ENCODE results near the gene ROPN1B.

DNA sequence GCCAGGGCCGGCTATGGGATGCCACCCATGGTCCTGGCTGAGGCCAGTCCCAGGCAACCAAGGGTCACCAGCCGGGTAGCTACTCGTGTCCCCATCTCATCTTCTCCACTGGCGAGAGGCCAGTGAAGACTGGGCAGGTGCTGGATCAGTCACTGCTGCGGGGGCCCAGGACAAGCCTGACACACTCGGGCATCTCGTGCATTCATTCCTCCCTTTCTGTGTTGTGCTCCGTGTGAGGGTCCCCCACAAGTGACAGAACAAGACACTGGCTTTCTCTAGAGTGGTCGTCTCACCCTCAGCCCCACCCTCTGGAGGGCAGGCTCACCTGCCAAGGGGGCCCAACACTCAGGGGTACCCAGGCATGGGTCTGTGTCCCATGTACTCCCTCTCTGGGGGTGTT is 48.4 kb downstream of the ROPN1B start:
- TF ChIP-seq, protein P1, sequence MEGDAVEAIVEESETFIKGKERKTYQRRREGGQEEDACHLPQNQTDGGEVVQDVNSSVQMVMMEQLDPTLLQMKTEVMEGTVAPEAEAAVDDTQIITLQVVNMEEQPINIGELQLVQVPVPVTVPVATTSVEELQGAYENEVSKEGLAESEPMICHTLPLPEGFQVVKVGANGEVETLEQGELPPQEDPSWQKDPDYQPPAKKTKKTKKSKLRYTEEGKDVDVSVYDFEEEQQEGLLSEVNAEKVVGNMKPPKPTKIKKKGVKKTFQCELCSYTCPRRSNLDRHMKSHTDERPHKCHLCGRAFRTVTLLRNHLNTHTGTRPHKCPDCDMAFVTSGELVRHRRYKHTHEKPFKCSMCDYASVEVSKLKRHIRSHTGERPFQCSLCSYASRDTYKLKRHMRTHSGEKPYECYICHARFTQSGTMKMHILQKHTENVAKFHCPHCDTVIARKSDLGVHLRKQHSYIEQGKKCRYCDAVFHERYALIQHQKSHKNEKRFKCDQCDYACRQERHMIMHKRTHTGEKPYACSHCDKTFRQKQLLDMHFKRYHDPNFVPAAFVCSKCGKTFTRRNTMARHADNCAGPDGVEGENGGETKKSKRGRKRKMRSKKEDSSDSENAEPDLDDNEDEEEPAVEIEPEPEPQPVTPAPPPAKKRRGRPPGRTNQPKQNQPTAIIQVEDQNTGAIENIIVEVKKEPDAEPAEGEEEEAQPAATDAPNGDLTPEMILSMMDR (conservative IDR thresholded peaks at IDR 0.05; ENCODE audit: low read depth, low read length): no peak
- no peak for TF ChIP-seq EZH2 (IDR thresholded peaks at IDR 0.05; ENCODE audit: borderline replicate concordance, low read depth, low read length, poor library complexity, severe bottlenecking)
